Limb (tissue), 2 donors: ENCODE data around the gene PKP3.
"Not testable (repeated sequence)": the region's sequence is repeated elsewhere in the genome, so short reads cannot be mapped to it uniquely, and the experiment has no call there.

Experiments
- DNase-seq, 2 donors: peaks; one replicate each; pipeline ENCODE4 v3.0.0-alpha.2; 2016; ENCODE audit errors: extremely low spot score in 2 of 2

Gene PKP3

DNA sequence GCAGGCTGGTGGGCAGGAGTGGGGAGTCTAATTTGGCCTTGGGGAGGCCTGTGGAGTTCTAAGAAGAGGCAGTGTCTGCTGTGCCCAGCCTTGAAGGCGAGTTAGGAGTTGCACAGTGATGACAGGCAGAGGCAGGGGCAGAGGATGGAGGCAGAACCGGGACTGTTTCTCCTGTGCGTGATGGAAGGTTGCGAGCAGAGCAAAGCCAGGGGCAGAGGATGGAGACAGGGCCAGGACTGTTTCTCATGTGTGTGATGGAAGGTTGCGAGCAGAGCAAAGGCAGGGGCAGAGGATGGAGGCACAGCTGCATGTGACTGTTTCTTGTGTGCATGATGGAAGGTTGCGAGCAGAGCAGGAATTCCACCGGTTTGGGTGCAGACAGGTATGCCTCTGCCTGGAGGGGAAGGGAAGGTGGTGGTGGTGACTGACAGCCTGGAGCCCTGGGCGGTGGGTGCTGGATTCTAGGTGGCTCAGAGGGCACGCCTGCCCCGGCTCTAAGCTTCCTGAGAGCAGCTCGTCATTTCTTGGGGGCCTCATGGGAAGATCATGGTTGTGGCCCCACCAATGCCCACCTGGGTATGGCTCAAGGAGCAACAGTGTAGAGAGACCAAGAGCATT lies 16.0 kb upstream of the PKP3 start:
- no peak for DNase-seq

DNA sequence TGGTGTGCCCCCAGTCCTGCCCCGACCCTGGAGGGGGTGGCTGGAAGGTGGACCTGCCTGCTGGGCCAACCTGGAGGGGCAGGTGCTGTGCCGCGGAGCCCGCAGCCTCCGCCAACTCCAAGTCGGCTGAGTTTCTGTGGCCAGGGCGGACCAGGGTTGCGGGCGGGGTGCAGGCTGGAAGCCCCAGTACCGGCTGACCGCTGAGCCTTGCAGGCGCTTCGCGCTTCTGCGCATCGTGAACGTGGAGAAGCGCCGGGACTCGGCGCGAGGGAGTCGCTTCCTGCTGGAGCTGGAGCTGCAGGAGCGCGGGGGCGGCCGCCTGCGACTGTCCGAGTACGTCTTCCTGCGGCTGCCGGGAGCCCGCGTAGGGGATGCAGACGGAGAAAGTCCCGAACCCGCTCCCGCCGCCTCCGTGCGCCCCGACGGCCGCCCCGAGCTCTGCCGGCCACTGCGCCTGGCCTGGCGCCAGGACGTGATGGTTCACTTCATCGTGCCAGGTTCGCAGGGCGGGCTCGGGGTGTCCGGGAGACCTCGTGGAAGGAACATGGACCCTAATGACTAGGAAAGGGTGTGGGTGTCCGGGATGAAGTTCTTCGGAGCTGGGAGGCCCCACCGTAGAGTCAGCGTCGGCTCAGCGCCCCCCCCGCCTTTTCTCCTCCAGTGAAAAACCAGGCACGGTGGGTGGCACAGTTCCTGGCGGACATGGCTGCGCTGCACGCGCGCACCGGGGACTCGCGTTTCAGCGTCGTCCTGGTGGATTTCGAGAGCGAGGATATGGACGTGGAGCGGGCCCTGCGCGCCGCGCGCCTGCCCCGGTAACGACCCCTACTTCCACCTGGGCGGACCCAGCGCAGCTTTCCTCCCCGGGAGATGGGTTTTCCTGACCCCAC lies 14.6 kb upstream of the PKP3 start:
- DNase-seq: no peak

DNA sequence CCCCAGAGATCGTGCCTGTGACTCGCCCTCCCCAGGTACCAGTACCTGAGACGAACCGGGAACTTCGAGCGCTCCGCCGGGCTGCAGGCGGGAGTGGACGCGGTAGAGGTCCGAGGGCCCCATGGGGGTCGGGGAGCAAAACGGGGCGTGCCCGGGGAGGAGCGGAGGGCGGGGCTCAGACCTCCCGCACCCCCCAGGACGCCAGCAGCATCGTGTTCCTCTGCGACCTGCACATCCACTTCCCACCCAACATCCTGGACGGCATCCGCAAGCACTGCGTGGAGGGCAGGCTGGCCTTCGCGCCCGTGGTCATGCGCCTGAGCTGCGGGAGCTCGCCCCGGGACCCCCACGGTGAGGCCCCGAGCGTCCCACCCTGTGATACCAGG lies 13.9 kb upstream of the PKP3 start:
- no peak for DNase-seq

DNA sequence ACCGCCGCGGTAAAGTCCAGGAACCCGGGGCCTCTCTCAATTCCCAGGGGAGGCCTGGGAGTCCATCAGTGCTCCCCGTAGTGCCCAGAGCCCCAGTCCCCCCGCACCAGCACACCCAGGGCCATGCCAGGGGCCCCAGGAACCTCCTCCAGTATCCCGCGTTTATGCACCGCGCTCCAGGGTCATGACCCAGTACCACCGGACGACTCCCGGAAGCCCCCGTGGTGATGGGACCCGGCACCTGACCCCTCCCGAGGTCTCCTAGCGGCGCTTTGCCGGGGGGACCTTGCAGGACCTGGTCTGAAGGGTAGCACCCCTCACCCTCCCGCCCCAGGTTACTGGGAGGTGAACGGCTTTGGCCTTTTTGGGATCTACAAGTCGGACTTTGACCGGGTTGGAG lies 13.5 kb upstream of the PKP3 start:
- DNase-seq: no peak

DNA sequence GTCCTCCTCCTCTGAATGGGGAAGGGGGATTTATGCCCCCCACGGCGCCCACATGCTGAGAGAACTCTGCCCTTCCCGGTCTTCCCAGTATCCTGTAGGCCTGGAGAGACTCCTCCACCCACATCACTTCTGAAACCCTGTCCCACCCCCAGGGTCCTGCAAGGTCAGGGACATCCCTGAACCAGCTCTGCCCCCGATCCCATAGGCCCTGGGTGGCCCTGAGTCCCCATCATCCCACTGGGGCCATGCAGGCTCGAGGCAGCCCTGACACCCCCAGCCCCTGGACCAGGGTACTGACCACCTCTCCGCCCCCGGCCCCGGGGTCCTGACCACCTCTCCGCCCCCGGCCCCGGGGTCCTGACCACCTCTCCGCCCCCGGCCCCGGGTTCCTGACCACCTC lies 13.0 kb upstream of the PKP3 start:
- DNase-seq: no peak

DNA sequence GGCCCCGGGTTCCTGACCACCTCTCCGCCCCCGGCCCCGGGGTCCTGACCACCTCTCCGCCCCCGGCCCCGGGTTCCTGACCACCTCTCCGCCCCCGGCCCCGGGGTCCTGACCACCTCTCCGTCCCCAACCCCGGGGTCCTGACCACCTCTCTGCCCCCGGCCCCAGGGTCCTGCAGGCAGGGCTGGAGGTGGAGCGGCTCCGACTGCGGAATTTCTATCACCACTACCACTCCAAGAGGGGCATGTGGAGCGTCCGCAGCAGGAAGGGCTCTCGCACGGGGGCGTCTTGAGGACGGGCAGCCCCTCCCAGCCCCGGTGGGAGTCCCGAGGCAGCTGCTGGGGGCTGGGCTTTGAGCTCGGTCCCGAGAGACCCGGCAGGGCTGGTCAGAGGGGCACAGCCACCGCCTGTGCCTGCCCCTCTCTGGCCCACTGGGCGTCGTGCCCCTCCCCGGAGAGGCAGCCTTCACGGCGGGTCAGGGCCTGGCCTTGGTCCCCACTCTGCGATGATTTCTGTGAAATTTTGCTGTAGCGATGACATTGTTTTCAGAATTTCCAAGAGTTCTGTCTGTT lies 12.4 kb upstream of the PKP3 start:
- DNase-seq: no peak

DNA sequence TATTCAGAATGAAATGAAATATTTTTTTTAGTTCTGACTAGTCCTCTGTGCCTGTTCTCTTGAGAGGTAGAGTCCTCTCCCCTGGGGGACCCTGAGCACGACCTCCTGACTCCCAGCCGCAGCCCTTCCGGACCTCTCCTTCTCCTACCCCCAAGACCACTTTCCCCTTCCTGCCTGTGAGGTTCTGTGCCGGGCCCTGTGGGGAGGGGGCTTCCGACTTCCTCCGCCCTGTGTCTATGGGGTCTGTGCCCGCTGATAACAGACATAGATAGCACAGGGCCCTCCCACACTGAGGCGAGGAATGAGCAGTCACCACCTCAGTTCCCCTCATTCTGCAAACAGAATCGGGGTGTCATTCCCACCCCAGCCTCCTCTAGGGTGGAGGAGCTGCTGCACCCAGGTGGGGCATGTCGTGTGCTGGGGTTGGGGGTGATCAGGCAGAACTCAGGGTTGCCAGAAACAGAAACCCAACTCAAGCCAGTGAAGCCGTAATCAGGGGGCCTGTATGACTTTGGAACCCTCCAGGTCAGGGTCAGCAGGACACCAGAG lies 11.9 kb upstream of the PKP3 start:
- no peak for DNase-seq

DNA sequence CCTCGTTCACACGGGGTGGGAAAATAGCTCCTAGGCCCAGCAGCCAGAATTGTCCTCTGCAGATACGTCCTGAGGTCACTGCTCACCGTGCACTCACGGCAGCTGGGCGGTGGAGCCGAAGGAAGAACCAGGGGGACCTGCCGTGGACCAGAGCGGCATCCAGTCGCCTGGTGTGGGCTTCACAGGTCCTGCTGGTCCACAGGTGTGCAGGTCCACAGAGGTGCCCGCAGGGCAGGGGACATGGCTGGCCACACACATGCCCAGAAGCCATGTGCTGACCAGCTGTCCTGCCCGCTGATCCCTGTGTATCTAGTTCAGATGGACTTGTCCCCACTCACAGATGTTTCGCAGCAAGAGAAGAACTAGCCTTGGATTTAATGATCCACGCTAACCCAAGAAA lies 10.6 kb upstream of the PKP3 start:
- DNase-seq: no peak

DNA sequence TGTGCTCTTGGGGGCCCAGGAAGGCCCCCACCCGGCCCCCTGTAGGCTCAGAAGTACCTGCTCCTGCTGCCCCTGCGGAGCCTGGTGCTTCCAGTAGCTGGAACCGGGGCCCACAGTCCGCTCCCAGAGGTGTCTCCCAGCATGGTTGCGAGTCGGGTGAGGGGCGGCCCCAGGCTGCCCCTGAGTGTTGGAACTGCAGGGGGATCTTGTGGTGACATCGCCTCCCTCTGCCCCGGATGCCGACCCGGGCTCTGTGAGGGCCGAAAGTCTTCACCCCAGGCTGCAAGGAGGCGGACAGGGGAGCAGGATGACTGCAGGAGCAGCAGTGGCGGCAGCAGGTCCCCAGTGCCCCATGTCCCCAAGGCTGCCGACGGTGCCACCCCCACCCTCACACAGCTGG lies 9.5 kb upstream of the PKP3 start:
- no peak for DNase-seq

DNA sequence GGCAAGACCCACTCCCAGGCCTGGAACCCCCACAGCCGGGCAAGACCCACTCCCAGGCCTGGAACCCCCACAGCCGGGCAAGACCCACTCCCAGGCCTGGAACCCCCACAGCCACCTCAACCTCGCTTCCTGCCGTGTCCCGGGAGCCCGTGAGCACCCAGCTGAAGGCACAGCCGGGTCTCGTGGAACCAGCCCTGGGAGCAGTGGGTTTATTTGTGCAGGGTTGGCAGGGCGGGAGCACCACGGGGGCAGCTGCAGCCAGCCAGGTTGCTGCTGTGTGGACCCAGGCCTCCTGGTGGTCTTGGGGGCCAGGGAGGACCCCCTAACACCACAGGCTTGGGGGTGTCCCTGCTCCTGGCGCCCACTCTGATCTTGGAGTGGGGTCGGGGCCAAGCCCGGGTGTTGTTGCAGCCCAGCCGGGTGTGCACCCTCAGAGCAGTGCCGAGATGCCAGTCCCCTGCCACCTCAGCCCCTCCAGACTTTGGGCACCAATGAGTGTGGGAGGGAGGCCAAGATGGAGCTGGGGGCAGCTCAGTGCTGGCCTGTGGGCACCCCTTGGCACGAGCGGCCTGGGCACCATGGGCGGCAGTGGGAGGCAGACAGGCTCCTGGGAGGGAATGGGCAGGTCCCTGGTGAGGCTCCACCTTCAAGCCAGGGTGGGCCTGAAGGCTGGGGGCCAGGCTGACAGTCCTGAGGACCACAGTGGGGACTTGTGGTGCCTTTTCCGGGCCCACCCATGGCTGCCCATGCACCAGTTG lies 8.2 kb upstream of the PKP3 start:
- no peak for DNase-seq

DNA sequence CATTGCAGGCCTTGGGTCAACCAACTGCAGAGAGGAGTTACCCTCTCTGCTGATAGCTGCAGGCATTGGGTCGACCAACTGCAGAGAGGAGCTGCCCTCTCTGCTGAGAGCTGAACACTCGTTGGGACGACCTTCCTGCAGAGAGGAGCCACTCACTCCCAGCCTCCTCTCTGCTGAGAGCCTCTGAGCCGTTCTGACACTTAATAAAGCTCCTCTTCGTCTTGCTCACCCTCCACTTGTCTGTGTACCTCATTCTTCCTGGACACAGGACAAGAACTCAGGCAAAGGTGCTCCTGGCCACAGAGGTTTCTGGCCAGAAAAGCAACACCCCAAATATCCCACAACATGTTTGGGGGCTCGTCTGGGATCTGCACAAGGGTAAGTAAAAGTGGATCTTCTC lies 7.5 kb upstream of the PKP3 start:
- DNase-seq: no peak

DNA sequence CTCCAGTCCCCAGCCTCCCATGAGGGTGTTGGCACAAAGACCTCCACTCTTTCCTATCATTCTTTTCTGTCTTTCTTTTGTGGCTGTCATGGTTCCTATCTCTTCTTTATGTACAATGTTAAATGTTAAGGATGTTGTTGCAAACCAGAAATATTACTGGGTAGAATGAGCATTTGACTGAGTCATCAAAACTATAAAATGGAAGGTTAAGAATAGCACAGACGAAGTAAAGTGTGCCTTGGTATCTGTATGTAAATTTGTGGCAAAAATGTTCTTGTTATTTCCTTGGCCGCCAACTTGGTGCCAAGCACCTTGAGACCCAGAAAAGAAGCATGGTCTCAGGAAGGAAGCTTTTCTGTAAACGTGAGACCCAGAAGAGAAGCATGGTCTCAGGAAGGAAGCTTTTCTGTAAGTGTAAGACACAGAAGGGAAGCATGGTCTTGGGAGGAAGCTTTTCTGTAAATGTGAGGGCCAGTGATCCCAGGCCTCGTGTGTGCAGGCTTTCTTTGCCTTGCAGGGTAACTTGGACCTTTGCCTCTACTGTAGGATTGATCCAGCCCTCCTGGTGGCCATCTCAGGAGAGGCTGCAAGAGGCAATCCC lies 6.7 kb upstream of the PKP3 start:
- no peak for DNase-seq

DNA sequence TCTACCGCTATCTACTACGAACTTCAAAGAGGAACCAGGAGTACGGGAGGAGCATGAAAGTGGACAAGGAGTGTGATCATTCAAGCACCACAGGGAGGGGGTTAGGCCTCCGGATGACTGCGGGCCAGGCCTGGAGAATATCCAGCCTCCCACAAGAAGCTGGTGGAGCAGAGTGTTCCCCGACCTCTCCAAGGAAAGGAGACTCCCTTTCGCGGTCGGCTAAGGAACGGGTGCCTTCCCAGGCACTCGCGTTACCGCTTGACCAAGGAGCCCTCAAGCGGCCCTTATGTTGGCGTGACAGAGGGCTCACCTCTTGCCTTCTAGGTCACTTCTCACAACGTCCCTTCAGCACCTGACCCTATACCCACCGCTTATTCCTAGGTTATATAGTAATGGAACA lies 4.6 kb upstream of the PKP3 start:
- not testable (repeated sequence) for DNase-seq

DNA sequence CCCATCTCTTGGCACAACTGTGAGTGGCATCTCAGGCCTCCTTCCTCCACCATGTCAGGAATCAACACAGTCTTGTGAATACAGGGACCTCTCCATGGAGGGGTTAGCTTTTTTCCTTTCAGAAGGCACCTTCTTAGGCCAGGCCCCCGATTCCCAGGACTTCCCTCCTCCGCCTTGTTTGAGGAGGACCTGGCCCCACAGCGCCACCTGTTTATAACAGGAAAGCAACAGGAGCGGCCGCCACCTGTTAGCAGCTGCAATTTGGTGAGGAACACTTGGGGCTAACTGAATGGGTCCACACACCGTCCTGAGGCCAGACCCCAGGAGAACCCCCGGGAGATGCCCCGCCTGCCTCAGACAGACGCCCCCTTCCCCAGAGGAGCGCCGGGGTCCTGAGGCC lies 3.8 kb upstream of the PKP3 start:
- no peak for DNase-seq

DNA sequence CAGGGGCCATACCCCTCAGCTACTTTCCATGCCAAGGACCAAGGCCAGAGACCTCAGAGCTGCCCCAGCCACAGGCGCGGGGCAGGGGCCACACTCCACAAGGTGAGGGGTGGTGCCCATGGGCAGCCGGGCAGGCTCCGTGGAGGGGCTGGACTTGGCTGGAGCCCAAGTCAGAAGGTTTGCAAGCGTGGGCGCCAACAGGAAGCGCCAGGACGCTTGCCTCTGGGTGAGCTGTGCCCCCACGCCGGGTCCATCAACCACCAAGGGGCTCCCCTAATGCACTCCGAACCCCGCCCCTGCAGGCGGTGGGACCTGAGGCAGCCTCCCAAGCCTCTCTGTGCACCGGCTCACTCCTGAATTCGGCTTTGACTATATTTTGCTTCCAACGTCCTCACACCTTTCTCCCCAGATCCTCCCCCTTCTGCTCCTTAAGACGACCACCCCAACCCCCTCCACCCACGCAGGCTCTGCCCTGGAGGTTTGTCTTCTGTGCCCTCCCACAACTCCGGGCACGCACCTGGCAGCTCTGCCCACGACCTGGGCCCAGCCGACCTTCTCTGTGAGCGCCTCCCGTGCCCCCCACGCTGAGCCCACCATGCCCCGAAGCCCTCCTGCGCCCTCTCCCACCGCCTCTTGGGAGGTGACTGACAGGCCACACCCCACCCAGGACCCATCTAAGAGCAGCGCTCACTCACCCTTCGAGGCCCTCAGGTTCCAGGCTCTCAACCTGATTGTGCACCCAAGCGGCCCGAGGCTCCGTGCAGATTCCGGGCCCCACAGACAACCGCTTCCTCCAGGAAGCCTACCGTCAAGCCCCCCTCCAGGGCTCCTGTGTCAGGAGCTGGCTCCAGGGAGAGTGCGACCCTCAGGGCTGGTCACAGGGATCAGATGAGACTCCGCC lies 2.6 kb upstream of the PKP3 start:
- DNase-seq: no peak

DNA sequence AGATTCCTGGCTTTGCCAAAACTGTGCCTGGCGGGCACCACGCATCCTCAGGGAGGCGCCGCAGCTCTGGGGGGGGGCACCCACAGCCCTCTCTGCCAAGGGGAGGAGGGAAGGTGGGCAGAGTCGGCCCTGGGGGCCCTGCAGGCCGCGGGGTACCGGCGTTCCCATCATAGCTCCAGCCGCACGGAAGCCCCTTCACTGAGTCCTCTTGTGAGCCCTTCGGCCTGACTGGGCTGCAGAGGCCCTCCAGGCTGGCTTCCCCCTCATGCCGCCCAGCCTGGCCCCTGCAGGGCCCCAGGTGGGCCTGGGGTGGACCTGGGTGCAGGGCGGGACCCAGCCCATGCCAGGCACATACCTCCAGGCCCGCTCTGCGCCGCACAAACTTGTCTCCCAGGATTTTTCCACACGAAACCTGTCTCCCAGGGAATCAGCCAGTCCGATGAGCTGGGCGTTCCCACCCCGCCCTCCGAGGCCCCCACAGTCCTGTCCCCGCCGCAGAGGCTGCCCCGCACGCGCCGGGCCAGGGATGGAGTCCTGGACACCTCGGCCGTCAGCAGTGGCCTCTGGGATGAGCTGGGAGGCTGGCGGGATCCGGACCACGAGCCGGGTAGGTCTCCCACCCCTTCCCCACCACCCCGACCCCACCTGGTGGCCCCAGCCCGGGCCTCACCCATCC lies 1.8 kb upstream of the PKP3 start:
- no peak for DNase-seq

DNA sequence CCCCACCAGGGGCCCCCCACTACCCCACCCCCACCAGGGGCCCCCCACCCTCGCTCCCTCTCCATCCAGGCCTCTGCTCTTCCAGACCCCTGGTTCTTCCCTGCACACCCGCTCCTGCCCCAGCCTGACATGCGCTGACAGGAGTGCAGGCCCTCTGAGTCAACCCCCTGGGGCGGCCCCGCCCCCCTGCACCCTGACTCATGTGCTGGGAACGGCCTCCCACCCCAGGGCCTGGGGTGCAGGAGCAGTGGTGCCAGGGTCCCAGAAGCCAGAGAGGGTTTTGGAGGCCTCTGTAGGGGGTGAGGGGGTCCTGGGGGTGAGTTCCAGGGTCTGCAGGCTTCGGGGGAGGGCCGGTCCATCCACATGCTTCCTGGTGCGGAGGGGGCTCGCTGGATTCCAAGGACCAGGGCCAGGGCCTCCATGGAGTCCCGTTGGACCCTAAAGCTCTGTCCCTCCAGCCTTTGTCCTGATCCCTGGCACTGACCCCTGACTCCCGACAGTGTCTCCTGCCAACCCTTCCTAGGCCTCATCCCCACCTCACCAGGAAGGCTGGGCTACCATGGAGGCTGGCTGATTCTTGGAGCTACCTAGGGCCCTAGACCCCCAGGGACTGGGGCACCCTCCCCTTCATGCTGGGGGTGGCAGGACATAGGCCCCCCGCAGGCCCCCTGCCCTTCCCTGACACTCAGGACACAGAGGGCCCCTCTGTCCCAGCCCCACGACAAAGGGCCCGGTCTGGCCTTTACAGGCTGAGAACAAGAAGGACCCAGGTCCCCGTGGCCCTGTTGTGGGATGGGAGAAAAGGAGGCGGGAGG lies 583 bp upstream of the PKP3 start:
- no peak for DNase-seq

DNA sequence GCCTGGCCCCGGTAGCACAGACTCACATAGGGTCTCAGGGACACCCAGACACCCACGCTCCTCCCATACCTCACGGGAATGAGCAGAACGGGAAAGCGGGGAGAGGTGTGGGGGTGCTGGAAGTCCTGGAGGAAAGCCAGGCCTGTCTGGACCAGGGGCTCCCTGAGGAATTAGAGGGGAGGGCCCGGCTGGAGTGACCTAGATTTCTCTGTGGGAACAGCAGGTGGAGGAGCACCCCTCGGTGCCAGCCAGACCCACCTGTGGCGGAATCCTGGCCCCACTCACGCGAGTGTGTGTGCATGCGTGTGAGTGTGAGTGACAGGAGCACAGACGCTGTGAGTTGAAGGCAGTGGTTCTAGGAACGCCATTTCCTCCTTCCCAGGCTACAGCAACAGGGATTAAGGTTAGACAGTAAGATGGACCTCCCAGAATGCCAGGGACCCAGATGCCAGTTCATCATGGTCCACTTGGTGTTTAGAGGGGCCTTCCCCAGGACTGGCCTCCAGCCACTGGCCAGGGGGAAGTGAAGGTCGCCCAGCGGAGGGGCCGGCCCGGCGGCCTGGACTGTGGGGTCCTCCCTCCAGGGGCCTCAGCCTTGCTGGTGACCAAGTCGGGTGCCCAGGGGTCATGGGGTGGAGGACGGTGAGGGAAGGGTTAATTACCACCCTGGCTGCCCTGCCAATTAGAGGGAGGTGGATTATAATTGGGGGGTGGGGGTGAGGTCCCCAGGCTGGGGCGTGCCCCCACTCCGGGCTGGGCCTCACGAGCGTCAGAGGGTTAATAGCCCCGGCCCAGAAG lies 1.0 kb downstream of the PKP3 start:
- DNase-seq: no peak
